PC-3 (cell line): ENCODE measurements around the gene THSD7A. TPM values are rescaled to one million over a fixed set of nuclear protein-coding genes. Genes with fewer than 3 reads are reported as not detected.

Experiments
- ATAC-seq: fragments of 200-7000 bp; cut with Tn5 transposase; 2 replicates; pipeline ENCODE4 v1.9.1; 2020; ENCODE audit warnings: mild to moderate bottlenecking, moderate library complexity
- BruUV-seq: library from RNA; stranded (reverse); fragments of 400-500 nt; replicated peaks from 2 replicates; lab custom pipeline; 2021; lab: Mats Ljungman, UMichigan
- CTCF ChIA-PET: fragments of 300-600 bp; sonication (Branson Sonifier 250); formaldehyde crosslinking; loops from one replicate; lab custom pipeline; 2022; ENCODE audit warnings: antibody characterized with exemption; lab: Charles Lee
- POLR2A ChIA-PET: fragments of 300-600 bp; sonication (Branson Sonifier 250); formaldehyde crosslinking; loops from one replicate; lab custom pipeline; 2022; ENCODE audit warnings: antibody characterized with exemption; ENCODE audit not compliant: unreplicated experiment; lab: Charles Lee
- DNase-seq: peaks from one replicate; pipeline ENCODE4 v3.0.0-alpha.2; 2015
- H2AFZ ChIP-seq: fragments of 300-600 bp; sonication (generic); 2 replicates; pipeline ENCODE4 v1.6.0; 2016; ENCODE audit warnings: antibody characterized with exemption, low read length
- H3F3A ChIP-seq: fragments of 300-600 bp; sonication (generic); one replicate; pipeline ENCODE4 v1.6.0; 2017; ENCODE audit warnings: antibody characterized with exemption, low read length, control low read depth, mild to moderate bottlenecking; ENCODE audit not compliant: unreplicated experiment
- H3K27ac ChIP-seq: fragments of 300-600 bp; sonication (generic); 2 replicates; pipeline ENCODE4 v1.5.1; 2016; ENCODE audit warnings: mild to moderate bottlenecking, low read length
- H3K27me3 ChIP-seq: fragments of 300-600 bp; sonication (generic); 2 replicates; pipeline ENCODE4 v1.6.1; 2016; ENCODE audit warnings: low read length, mixed read lengths
- H3K36me3 ChIP-seq: fragments of 300-600 bp; sonication (generic); 2 replicates; pipeline ENCODE4 v1.6.1; 2016; ENCODE audit warnings: low read depth, mixed run types, low read length, mixed read lengths
- H3K4me1 ChIP-seq: fragments of 300-600 bp; sonication (generic); 2 replicates; pipeline ENCODE4 v1.5.1; 2016; ENCODE audit warnings: low read length; ENCODE audit not compliant: insufficient read depth
- H3K4me2 ChIP-seq: fragments of 300-600 bp; sonication (generic); 2 replicates; pipeline ENCODE4 v1.6.0; 2016; ENCODE audit warnings: low read length
- H3K4me3 ChIP-seq: fragments of 300-600 bp; sonication (generic); 2 replicates; pipeline ENCODE4 v1.5.1; 2016; ENCODE audit warnings: mild to moderate bottlenecking, low read length, mixed read lengths
- H3K79me2 ChIP-seq: fragments of 300-600 bp; sonication (generic); 2 replicates; pipeline ENCODE4 v1.6.1; 2017; ENCODE audit warnings: low read length, mixed read lengths
- H3K9ac ChIP-seq: fragments of 300-600 bp; sonication (generic); 2 replicates; pipeline ENCODE4 v1.6.0; 2016; ENCODE audit warnings: mild to moderate bottlenecking, low read length
- H3K9me2 ChIP-seq: fragments of 300-600 bp; sonication (generic); replicated peaks from 2 replicates; pipeline ENCODE4 v1.6.1; 2016; ENCODE audit warnings: mixed run types, low read length, mixed read lengths
- H3K9me3 ChIP-seq: fragments of 300-600 bp; sonication (generic); 2 replicates; pipeline ENCODE4 v1.6.1; 2016; ENCODE audit warnings: low read length, mixed read lengths
- H4K20me1 ChIP-seq: fragments of 300-600 bp; sonication (generic); 2 replicates; pipeline ENCODE4 v1.6.1; 2016; ENCODE audit warnings: low read length, mixed read lengths
- EZH2 ChIP-seq: fragments of 300-600 bp; sonication (generic); IDR thresholded peaks from one replicate; pipeline ENCODE4 v1.6.1; 2017; ENCODE audit warnings: antibody characterized with exemption, mild to moderate bottlenecking, low read length; ENCODE audit not compliant: unreplicated experiment
- EZH2phosphoT487 ChIP-seq: fragments of 300-600 bp; sonication (generic); IDR thresholded peaks from 2 replicates; pipeline ENCODE4 v1.6.1; 2018; ENCODE audit warnings: mild to moderate bottlenecking, antibody characterized with exemption, low read length, borderline replicate concordance
- intact Hi-C: fragments of 100-400 bp; cut with micrococcal nuclease; formaldehyde crosslinking; loops from 2 replicates; pipeline ENCODE4 v1.9.0; 2023
- total RNA-seq: library from RNA; depleted of rRNA; stranded (reverse); fragments of >200 nt; gene quantifications from 2 replicates; pipeline ENCODE4 v1.2.3, GENCODE V29; 2014
- TF ChIP-seq, protein P1 (sequence below): fragments of 300-600 bp; sonication (generic); conservative IDR thresholded peaks from 2 replicates; pipeline ENCODE4 v1.5.1; 2017; ENCODE audit warnings: antibody characterized with exemption, low read depth, mild to moderate bottlenecking, low read length

THSD7A gene
- total RNA-seq, 1 experiment from 2014 or later: 0.04 TPM

DNA sequence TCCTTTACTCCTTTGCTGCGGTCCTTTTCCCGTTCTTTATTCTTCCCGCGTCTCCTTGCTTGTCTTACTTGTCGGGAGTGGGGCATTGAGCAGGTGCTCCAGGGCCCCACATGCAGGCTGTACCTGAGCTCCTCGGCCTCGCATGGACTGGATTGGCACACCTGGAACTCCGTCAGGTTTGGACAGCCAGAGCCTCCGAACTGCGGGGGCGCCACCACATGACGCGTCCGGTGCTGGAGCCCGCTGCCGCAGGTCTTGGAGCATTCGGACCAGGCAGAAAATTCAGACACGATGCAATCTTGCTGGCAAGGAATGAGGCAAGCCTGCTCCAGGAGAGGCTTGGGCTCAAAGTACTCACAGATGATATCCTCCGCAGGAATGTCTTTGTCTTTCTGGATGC is 195.7 kb downstream of the THSD7A start:
- no peak overlapping the region for H3K9ac ChIP-seq
- H4K20me1 ChIP-seq: no peaks in the 10 kb centered on the region
- H3K4me1 ChIP-seq: no peaks in the 10 kb centered on the region
- H3K4me2 ChIP-seq: no peak overlapping the region
- no peak overlapping the region for H3K27ac ChIP-seq
- H3K4me3 ChIP-seq: no peak overlapping the region
- DNase-seq (no peak), ATAC-seq (no peak)
- intact Hi-C loops: no loop called here
- H2AFZ ChIP-seq: no peak overlapping the region
- H3K27me3 ChIP-seq: no peaks in the 10 kb centered on the region
- H3K36me3 ChIP-seq: no peaks in the 10 kb centered on the region
- no peaks in the 10 kb centered on the region for H3K79me2 ChIP-seq
- H3K9me2 ChIP-seq: no peaks in the 10 kb centered on the region
- H3K9me3 ChIP-seq: no peaks in the 10 kb centered on the region
- ChIA-PET POLR2A (no interaction called here), CTCF (no interaction called here)
- TF ChIP-seq EZH2: no peak
- TF ChIP-seq EZH2phosphoT487: no peak
- TF ChIP-seq, protein P1, sequence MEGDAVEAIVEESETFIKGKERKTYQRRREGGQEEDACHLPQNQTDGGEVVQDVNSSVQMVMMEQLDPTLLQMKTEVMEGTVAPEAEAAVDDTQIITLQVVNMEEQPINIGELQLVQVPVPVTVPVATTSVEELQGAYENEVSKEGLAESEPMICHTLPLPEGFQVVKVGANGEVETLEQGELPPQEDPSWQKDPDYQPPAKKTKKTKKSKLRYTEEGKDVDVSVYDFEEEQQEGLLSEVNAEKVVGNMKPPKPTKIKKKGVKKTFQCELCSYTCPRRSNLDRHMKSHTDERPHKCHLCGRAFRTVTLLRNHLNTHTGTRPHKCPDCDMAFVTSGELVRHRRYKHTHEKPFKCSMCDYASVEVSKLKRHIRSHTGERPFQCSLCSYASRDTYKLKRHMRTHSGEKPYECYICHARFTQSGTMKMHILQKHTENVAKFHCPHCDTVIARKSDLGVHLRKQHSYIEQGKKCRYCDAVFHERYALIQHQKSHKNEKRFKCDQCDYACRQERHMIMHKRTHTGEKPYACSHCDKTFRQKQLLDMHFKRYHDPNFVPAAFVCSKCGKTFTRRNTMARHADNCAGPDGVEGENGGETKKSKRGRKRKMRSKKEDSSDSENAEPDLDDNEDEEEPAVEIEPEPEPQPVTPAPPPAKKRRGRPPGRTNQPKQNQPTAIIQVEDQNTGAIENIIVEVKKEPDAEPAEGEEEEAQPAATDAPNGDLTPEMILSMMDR: no peak
- H3F3A ChIP-seq: no peaks in the 10 kb centered on the region
- BruUV-seq: no TSS peak

DNA sequence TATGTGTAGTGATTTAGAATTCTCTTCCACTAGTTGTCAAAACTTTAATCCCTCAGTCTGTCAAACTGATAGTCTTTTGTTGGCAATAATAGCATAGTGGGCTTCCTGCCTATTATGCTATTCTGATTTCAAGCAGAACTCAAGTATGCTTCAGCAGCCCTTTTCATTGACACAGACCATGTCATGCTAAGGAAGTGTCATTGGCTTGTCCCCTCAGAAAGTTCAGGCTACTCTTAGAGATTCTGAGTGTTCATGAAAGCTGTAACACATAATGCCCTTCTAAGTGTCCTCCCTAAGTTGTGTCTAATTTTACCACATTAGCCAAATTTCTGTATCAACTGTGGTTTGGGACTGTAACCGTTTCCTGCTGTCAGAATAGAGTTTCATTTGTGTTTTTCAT is 198.7 kb downstream of the THSD7A start:
- BruUV-seq: no TSS peak
- no peak for TF ChIP-seq EZH2phosphoT487
- no peak for TF ChIP-seq EZH2
- TF ChIP-seq, protein P1: no peak
- no peak overlapping the region for H3K27ac ChIP-seq
- intact Hi-C loops: no loop called here
- H3F3A ChIP-seq: no peaks in the 10 kb centered on the region
- DNase-seq (no peak), ATAC-seq (no peak)
- no peaks in the 10 kb centered on the region for H3K4me1 ChIP-seq
- H3K36me3 ChIP-seq: no peaks in the 10 kb centered on the region
- ChIA-PET CTCF (no interaction called here), POLR2A (no interaction called here)
- no peaks in the 10 kb centered on the region; the same call in 1 of the 2 replicates for H3K9me2 ChIP-seq
- H2AFZ ChIP-seq: no peak overlapping the region
- H3K4me3 ChIP-seq: no peak overlapping the region
- H3K79me2 ChIP-seq: no peaks in the 10 kb centered on the region
- H3K27me3 ChIP-seq: no peaks in the 10 kb centered on the region
- no peak overlapping the region for H3K9ac ChIP-seq
- H3K4me2 ChIP-seq: no peak overlapping the region
- H4K20me1 ChIP-seq: no peaks in the 10 kb centered on the region
- H3K9me3 ChIP-seq: no peaks in the 10 kb centered on the region

DNA sequence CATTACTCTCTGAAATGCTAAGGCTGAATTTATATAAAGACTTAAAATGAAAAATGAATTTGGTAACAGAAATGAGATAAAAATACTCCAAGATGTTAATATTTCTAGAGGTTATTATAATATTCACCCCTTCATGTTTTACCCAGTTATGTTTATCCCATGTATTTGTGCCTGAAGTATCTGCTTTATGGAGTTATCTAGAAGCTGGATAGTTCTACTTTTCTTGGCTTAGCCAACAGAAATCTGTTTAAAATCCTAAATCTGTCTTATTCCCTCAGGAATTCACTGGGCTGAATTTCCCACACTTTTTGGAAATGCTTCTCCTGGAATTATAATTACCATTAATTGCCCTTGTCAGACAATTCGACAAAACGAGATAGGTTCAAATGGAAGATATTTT is 201.6 kb downstream of the THSD7A start:
- intact Hi-C loops: no loop called here
- H3K9me3 ChIP-seq: no peaks in the 10 kb centered on the region
- no peak overlapping the region for H3K27ac ChIP-seq
- H4K20me1 ChIP-seq: no peaks in the 10 kb centered on the region
- BruUV-seq: no TSS peak
- no peaks in the 10 kb centered on the region for H3F3A ChIP-seq
- H3K27me3 ChIP-seq: no peaks in the 10 kb centered on the region
- no peaks in the 10 kb centered on the region for H3K79me2 ChIP-seq
- H3K4me2 ChIP-seq: no peak overlapping the region
- CTCF ChIA-PET: no interaction called here
- H3K4me1 ChIP-seq: no peaks in the 10 kb centered on the region
- no peak for DNase-seq
- no peak overlapping the region for H3K9ac ChIP-seq
- H2AFZ ChIP-seq: no peak overlapping the region
- POLR2A ChIA-PET: no interaction called here
- no peaks in the 10 kb centered on the region; the same call in 1 of the 2 replicates for H3K9me2 ChIP-seq
- H3K36me3 ChIP-seq: no peaks in the 10 kb centered on the region
- no peak for ATAC-seq
- no peak overlapping the region for H3K4me3 ChIP-seq
- no peak for TF ChIP-seq EZH2
- TF ChIP-seq, protein P1: no peak
- no peak for TF ChIP-seq EZH2phosphoT487
